IMR-90 (cell line): Measurements from ENCODE around the gene CEP63.

ENCODE experiments used
- CEBPB ChIP-seq: IDR thresholded peaks from 2 replicates; pipeline ENCODE4 v1.6.1; 2012; ENCODE audit warnings: low read depth, low read length, improper control_type of control experiment
- POLR2A ChIP-seq: IDR thresholded peaks from 2 replicates; pipeline ENCODE4 v1.6.1; 2012; ENCODE audit warnings: mild to moderate bottlenecking, low read depth, low read length

GRCh38 chr3:134602440-134602814 lies 116.6 kb downstream of the CEP63 start:
- TF ChIP-seq CEBPB (no peak), POLR2A (no peak)
